Body of pancreas (tissue), 4 donors: ENCODE results near the gene SPIRE2.

Experiments used
- POLR2A ChIP-seq, 3 donors: fragments of 450-650 bp; IDR thresholded peaks; one replicate each; pipeline ENCODE4 v1.6.1; 2016; ENCODE audit warnings: antibody characterized with exemption in 3 of 3, mild to moderate bottlenecking in 2 of 3
- TF ChIP-seq, protein P1 (sequence below), 7 experiments: fragments of 450-650 bp in 4 of 7; fragments of 200-600 bp in 3 of 7; sonication (generic) in 3 of 7; IDR thresholded peaks; one replicate each; pipeline ENCODE4 v1.5.1; 2016 to 2019; ENCODE audit warnings: antibody characterized with exemption in 7 of 7

DNA sequence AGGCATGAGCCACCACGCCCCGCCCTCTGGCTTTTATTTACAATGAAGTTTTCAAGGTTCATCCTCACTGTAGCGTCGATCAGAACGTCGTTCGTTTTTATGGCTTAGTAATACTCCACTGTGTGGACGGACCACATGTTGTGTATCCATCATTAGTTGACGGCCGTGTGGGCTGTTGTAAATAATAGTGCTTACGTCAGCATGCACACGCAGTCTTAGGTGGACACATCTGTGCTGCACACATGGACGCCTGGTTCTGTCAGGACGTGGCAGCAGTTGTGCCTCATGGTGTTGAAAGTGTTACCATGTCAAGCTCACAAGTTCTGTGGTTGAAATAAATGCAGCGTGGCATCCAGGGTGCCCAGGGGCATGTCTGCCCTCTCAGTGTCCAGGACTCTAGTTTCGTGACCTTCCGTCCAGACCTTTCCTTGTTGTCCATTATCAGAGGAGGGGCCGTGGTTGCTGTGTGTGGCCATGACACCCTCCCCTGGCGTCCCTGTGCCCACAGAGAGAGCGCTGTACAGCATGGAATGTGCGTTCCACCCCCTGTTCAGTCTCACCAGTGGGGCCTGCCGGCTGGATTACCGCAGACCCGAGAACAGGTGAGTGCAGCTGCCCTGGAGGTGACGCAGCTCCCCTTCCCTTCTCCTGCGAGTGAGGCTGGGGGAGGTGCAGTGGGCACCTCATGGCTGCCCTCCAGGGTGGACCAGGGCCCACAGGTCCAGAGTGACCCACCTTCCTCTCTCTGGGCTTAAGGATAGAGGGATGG, 67.4 kb downstream of the SPIRE2 start:
- TF ChIP-seq, protein P1, sequence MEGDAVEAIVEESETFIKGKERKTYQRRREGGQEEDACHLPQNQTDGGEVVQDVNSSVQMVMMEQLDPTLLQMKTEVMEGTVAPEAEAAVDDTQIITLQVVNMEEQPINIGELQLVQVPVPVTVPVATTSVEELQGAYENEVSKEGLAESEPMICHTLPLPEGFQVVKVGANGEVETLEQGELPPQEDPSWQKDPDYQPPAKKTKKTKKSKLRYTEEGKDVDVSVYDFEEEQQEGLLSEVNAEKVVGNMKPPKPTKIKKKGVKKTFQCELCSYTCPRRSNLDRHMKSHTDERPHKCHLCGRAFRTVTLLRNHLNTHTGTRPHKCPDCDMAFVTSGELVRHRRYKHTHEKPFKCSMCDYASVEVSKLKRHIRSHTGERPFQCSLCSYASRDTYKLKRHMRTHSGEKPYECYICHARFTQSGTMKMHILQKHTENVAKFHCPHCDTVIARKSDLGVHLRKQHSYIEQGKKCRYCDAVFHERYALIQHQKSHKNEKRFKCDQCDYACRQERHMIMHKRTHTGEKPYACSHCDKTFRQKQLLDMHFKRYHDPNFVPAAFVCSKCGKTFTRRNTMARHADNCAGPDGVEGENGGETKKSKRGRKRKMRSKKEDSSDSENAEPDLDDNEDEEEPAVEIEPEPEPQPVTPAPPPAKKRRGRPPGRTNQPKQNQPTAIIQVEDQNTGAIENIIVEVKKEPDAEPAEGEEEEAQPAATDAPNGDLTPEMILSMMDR (IDR thresholded peaks at IDR 0.05): no peak
- no peak for TF ChIP-seq POLR2A (IDR thresholded peaks at IDR 0.05)
